Mucosa of stomach (tissue), 1 donor: ENCODE data around the gene GNA14.

Experiments
- H3K27me3 ChIP-seq: one replicate; pipeline ENCODE4 v1.7.0; 2013; ENCODE audit warnings: mild to moderate bottlenecking, low read length; ENCODE audit not compliant: control insufficient read depth, insufficient read depth
- H3K36me3 ChIP-seq: one replicate; pipeline ENCODE4 v1.7.0; 2013; ENCODE audit warnings: low read length; ENCODE audit not compliant: control insufficient read depth, insufficient read depth
- H3K4me1 ChIP-seq: one replicate; pipeline ENCODE4 v1.7.0; 2013; ENCODE audit warnings: mild to moderate bottlenecking, low read length; ENCODE audit not compliant: control insufficient read depth, insufficient read depth
- H3K4me3 ChIP-seq: one replicate; pipeline ENCODE4 v1.7.0; 2013; ENCODE audit warnings: low read length
- H3K9ac ChIP-seq: one replicate; pipeline ENCODE4 v1.7.0; 2013; ENCODE audit warnings: mild to moderate bottlenecking, low read length, moderate library complexity
- H3K9me3 ChIP-seq: one replicate; pipeline ENCODE4 v1.7.0; 2013; ENCODE audit warnings: mild to moderate bottlenecking, low read length, moderate library complexity; ENCODE audit not compliant: control insufficient read depth
- donor health status: Pancreatic carcinoma.

Gene GNA14

GRCh38 chr9:77544546-77544945 is 103.6 kb downstream of the GNA14 start:
- no peaks in the 10 kb centered on the region for H3K36me3 ChIP-seq
- H3K4me1 ChIP-seq, result no peaks in the 10 kb centered on the region
- no peak overlapping the region for H3K4me3 ChIP-seq
- no peak overlapping the region for H3K9ac ChIP-seq
- no peaks in the 10 kb centered on the region for H3K9me3 ChIP-seq
- H3K27me3 ChIP-seq, result no peaks in the 10 kb centered on the region

DNA sequence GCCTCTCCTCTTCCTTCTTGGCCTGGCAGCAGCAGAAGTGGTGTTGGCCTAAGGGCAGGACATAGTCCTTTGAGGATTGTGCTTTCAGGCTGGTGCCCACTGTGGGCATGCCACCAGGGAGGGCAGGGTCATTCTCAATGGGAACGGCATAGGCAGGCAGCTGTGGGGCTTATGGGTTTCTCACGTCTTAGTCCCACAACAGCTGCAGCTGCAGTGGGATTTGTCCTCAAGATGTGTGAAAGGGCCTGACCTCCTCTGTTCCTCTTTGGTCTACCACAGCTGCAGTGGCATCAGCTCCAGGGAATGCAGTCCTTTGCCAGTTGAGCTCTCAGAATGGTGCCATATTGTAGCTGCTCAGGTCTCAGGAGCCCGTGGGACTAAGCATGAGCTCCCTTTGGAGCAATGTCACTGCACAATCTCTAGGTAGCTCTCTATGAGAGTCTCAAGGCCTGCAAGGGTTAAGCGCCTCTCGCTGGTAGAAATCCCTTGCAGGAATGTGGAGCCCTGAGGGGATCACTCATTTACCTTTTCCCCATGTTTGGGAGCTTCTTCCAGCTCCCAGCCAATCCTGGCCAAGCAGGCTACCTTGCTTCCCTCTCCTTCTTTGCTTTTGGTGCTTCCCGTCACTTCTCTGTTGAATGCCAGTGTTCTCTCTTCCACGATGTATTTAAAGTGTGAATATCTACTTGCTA is 104.8 kb downstream of the GNA14 start:
- no peaks in the 10 kb centered on the region for H3K9me3 ChIP-seq
- no peaks in the 10 kb centered on the region for H3K27me3 ChIP-seq
- no peaks in the 10 kb centered on the region for H3K36me3 ChIP-seq
- H3K4me3 ChIP-seq, result no peak overlapping the region
- no peaks in the 10 kb centered on the region for H3K4me1 ChIP-seq
- H3K9ac ChIP-seq, result no peak overlapping the region

- no peaks in the 10 kb centered on the region for H3K36me3 ChIP-seq
- no peak overlapping the region for H3K9ac ChIP-seq
- H3K4me1 ChIP-seq, result no peaks in the 10 kb centered on the region
- H3K27me3 ChIP-seq, result no peaks in the 10 kb centered on the region
- H3K4me3 ChIP-seq, result no peak overlapping the region
- H3K9me3 ChIP-seq, result no peaks in the 10 kb centered on the region
These were observed 106.5 kb downstream of the GNA14 start for GRCh38 chr9:77541600-77541999.

DNA sequence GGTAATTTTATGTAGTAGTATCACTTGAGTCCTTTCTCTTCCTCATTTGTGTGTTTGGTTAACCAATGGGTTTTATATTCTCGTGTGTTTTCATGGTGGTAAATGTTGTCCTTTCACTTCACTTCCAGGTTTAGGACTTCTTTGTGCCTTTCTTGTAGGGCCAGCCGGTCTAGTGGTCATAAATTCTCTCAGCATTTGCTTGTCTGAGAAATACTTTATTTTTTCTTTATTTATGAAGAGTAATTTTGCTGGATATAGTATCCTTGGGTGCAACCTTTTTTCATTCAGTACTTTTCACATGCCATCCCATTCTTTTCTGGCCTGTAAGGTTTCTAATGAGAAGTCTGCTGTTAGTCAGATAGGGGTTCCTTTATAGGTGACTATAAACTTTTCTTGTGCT is 107.1 kb downstream of the GNA14 start:
- H3K9ac ChIP-seq, result no peak overlapping the region
- H3K4me3 ChIP-seq, result no peak overlapping the region
- no peaks in the 10 kb centered on the region for H3K27me3 ChIP-seq
- no peaks in the 10 kb centered on the region for H3K36me3 ChIP-seq
- H3K9me3 ChIP-seq, result no peaks in the 10 kb centered on the region
- no peaks in the 10 kb centered on the region for H3K4me1 ChIP-seq

- Histone ChIP-seq H3K9me3 (no peaks in the 10 kb centered on the region), H3K9ac (no peak overlapping the region), H3K4me1 (no peaks in the 10 kb centered on the region), H3K36me3 (no peaks in the 10 kb centered on the region), H3K4me3 (no peak overlapping the region), H3K27me3 (no peaks in the 10 kb centered on the region)
These were observed 113.6 kb downstream of the GNA14 start for GRCh38 chr9:77534376-77535057.

- Histone ChIP-seq H3K27me3 (no peaks in the 10 kb centered on the region), H3K4me1 (no peaks in the 10 kb centered on the region), H3K36me3 (no peaks in the 10 kb centered on the region), H3K9me3 (no peaks in the 10 kb centered on the region), H3K9ac (no peak overlapping the region), H3K4me3 (no peak overlapping the region)
These were observed 114.5 kb downstream of the GNA14 start for GRCh38 chr9:77533671-77534070.

- Histone ChIP-seq H3K9me3 (no peaks in the 10 kb centered on the region), H3K9ac (no peak overlapping the region), H3K4me3 (no peak overlapping the region), H3K36me3 (no peaks in the 10 kb centered on the region), H3K4me1 (no peaks in the 10 kb centered on the region), H3K27me3 (no peaks in the 10 kb centered on the region)
These were observed 115.5 kb downstream of the GNA14 start for GRCh38 chr9:77532607-77533006.

GRCh38 chr9:77531400-77531799 is 116.7 kb downstream of the GNA14 start:
- Histone ChIP-seq H3K27me3 (no peaks in the 10 kb centered on the region), H3K4me3 (no peak overlapping the region), H3K9me3 (no peaks in the 10 kb centered on the region), H3K9ac (no peak overlapping the region), H3K4me1 (no peaks in the 10 kb centered on the region), H3K36me3 (no peaks in the 10 kb centered on the region)

- Histone ChIP-seq H3K4me1 (no peaks in the 10 kb centered on the region), H3K27me3 (no peaks in the 10 kb centered on the region), H3K36me3 (no peaks in the 10 kb centered on the region), H3K9me3 (no peaks in the 10 kb centered on the region), H3K4me3 (no peak overlapping the region), H3K9ac (no peak overlapping the region)
These were observed 124.2 kb downstream of the GNA14 start for GRCh38 chr9:77523891-77524290.

DNA sequence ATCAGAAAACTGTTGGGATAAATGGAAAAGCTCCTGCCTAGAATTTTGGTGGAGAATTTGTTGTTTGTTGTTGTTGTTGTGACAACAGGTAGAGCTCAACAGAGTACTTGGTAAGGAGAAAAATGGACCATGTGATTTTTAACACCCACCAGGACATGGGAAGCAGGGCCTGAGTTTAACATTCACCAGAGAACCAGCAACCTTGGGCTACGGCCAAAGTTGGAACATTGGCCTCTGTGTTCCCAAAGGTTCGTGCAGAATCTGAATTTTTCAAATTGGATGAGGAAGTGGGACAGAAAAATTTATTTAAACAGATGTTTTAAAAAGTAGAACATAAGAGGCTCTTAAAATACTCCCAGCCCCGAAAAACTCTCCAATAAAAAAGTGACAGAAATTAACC is 127.0 kb downstream of the GNA14 start:
- no peak overlapping the region for H3K4me3 ChIP-seq
- no peaks in the 10 kb centered on the region for H3K9me3 ChIP-seq
- no peak overlapping the region for H3K9ac ChIP-seq
- no peaks in the 10 kb centered on the region for H3K4me1 ChIP-seq
- H3K36me3 ChIP-seq, result no peaks in the 10 kb centered on the region
- H3K27me3 ChIP-seq, result no peaks in the 10 kb centered on the region

- Histone ChIP-seq H3K9me3 (no peaks in the 10 kb centered on the region), H3K36me3 (no peaks in the 10 kb centered on the region), H3K9ac (no peak overlapping the region), H3K4me3 (no peak overlapping the region), H3K27me3 (no peaks in the 10 kb centered on the region), H3K4me1 (no peaks in the 10 kb centered on the region)
These were observed 129.4 kb downstream of the GNA14 start for GRCh38 chr9:77518688-77519087.

DNA sequence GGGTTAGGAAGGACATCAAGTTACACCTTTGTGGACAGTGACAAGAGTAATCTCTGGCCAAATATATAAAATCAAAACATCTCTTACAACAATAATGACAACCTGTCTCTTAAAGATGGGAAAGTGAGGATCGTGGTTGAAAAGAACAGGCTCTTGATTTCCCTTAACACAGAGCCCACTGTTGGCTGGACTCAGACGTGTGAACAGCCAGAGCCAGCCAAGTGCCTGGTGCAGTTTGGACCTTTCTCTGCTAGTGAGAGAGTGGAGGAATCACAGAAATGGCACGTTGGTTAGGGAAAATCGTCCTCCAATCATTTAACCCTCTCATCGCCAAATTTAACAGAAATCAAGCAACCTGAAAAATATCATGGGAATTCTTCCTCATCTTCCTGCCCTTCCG is 131.3 kb downstream of the GNA14 start:
- no peaks in the 10 kb centered on the region for H3K9me3 ChIP-seq
- H3K4me1 ChIP-seq, result no peaks in the 10 kb centered on the region
- H3K4me3 ChIP-seq, result no peak overlapping the region
- no peaks in the 10 kb centered on the region for H3K27me3 ChIP-seq
- no peaks in the 10 kb centered on the region for H3K36me3 ChIP-seq
- no peak overlapping the region for H3K9ac ChIP-seq
